A549 (cell line): Measurements from ENCODE around the gene PRKAR1B.

ENCODE experiments used
- EHMT2 ChIP-seq: fragments of 200-600 bp; sonication (generic); IDR thresholded peaks from 2 replicates; pipeline ENCODE4 v1.6.1; 2016; ENCODE audit warnings: antibody characterized with exemption, low read depth, mild to moderate bottlenecking, moderate library complexity
- NPAS2 ChIP-seq: fragments of 250-450 bp; sonication (Bioruptor Pico); IDR thresholded peaks from 2 replicates; pipeline ENCODE4 v1.8.0; 2022; ENCODE audit warnings: mild to moderate bottlenecking, moderate library complexity, borderline replicate concordance
- POLR2A ChIP-seq: IDR thresholded peaks from 2 replicates; pipeline ENCODE4 v1.6.1; 2012; ENCODE audit warnings: mild to moderate bottlenecking, low read length
- SMC3 ChIP-seq: fragments of >200 bp; sonication (Bioruptor Twin); formaldehyde crosslinking; IDR thresholded peaks from 3 replicates; pipeline ENCODE4 v1.6.1; 2018; ENCODE audit warnings: inconsistent platforms
- TF ChIP-seq, protein P1 (sequence below): fragments of >200 bp; sonication (Bioruptor Twin); formaldehyde crosslinking; IDR thresholded peaks from 3 replicates; pipeline ENCODE4 v1.5.1; 2016

DNA sequence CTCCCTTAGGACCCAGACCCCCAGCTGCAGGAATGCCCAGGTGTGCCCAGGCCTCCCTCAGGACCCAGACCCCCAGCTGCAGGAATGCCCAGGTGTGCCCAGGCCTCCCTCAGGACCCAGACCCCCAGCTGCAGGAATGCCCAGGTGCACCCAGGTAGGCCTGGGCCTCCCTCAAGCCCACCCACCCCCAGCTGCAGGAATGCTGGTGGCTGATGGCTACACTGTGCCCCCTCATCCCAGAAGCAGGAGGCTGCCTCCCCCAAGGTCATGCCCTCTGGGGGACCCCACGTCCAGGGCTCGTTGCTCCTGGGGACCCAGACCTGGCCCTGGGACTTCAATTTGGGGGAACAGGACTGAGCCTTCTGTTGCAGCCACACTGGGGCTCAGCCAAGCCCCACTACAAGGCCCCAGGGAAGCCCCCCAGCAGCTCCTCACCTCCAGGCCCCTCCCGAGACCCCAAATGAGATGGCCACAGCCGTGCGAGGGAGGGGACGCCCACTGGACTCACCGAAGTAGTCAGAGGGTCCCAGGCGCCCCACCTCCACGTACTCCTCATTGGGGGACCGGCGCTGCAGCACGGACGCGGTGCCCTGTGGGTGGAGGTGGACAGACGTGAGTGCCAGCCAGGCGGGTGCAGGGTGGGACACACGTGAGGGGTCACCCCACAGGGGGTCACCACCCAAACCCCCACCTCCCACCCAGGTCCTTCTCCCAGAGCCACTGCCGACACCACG lies 176.0 kb downstream of the PRKAR1B start:
- TF ChIP-seq, protein P1, sequence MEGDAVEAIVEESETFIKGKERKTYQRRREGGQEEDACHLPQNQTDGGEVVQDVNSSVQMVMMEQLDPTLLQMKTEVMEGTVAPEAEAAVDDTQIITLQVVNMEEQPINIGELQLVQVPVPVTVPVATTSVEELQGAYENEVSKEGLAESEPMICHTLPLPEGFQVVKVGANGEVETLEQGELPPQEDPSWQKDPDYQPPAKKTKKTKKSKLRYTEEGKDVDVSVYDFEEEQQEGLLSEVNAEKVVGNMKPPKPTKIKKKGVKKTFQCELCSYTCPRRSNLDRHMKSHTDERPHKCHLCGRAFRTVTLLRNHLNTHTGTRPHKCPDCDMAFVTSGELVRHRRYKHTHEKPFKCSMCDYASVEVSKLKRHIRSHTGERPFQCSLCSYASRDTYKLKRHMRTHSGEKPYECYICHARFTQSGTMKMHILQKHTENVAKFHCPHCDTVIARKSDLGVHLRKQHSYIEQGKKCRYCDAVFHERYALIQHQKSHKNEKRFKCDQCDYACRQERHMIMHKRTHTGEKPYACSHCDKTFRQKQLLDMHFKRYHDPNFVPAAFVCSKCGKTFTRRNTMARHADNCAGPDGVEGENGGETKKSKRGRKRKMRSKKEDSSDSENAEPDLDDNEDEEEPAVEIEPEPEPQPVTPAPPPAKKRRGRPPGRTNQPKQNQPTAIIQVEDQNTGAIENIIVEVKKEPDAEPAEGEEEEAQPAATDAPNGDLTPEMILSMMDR: no peak
- TF ChIP-seq EHMT2 (no peak), NPAS2 (CRISPR knock-in tag) (no peak), POLR2A (no peak), SMC3 (no peak)
